Measurements from ENCODE around the gene TNFRSF21.

TNFRSF21 gene

DNA sequence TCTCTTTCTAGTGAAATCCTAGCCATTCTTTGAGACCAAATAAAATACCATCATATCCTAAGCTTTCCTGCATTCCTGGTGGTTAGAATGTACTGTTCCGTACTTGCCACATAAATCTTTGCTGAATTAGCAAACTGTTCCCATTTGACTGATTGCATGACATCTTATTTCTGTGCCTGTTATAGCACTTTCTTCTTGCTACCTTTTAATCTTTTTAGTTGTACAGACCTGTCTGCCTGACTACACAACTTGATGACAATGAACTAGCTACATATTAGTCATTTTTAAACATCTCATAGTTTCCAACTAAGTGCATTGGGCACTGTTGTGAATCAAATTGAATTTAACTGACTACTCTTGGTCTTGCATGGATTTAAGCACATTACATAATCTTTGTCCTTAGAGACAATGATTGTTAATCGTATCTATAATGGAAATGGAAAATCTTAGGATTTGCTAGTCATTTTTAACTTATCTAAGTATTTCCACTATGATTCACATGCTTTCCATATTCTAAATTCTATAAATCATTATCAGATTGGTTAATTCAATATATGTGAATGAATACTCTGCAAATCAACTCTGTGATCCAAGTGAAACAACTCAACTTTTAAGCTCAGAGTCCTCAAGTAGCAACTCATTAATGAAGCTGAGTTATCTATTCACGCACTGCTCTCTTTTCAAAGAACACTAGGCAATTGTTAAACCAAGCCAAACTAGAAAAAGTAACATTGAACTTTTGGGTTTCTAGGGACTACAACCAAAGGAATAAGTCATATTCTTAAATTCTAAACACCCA is 109.0 kb downstream of the TNFRSF21 start:
- TF ChIP-seq, protein P1, sequence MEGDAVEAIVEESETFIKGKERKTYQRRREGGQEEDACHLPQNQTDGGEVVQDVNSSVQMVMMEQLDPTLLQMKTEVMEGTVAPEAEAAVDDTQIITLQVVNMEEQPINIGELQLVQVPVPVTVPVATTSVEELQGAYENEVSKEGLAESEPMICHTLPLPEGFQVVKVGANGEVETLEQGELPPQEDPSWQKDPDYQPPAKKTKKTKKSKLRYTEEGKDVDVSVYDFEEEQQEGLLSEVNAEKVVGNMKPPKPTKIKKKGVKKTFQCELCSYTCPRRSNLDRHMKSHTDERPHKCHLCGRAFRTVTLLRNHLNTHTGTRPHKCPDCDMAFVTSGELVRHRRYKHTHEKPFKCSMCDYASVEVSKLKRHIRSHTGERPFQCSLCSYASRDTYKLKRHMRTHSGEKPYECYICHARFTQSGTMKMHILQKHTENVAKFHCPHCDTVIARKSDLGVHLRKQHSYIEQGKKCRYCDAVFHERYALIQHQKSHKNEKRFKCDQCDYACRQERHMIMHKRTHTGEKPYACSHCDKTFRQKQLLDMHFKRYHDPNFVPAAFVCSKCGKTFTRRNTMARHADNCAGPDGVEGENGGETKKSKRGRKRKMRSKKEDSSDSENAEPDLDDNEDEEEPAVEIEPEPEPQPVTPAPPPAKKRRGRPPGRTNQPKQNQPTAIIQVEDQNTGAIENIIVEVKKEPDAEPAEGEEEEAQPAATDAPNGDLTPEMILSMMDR (IDR thresholded peaks at IDR 0.05) = no peak

GRCh38 chr6:47197682-47198640 is 111.7 kb downstream of the TNFRSF21 start:
- TF ChIP-seq, protein P1 (IDR thresholded peaks at IDR 0.05) = no peak

GRCh38 chr6:47196113-47196512 is 113.6 kb downstream of the TNFRSF21 start:
- TF ChIP-seq, protein P1 (IDR thresholded peaks at IDR 0.05) = no peak

DNA sequence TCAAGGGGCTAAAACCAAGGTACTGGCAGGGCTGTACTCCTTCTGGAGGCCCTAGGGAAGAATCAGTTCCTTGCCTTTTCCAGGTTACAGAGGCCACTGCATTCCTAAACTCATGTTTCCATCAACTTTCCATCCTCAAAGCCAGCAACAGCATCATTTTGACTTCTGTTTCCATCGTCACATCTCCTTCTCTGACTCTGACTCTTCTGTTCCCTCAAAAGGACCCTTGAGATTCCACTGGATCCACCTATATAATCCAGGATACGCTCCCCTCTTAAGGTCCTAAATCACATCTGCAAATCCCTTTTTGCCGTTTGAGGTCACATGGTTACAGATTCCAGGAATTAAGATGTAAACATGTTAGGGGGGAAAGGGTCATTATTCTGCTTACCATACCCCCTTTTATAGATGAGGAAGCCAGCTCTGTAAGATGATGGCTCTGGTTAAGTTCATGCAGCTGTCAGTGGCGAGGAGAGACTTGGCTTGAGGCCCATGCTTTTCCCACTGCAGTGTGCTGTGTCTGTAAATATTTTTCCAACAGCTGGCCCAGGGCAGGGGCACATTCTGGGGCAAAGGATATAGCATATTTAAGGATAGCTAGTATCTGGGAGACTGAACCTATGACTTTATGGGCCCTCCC is 114.6 kb downstream of the TNFRSF21 start:
- TF ChIP-seq, protein P1 (IDR thresholded peaks at IDR 0.05) = no peak

GRCh38 chr6:47188588-47189021 is 121.1 kb downstream of the TNFRSF21 start:
- TF ChIP-seq, protein P1 (IDR thresholded peaks at IDR 0.05) = no peak

DNA sequence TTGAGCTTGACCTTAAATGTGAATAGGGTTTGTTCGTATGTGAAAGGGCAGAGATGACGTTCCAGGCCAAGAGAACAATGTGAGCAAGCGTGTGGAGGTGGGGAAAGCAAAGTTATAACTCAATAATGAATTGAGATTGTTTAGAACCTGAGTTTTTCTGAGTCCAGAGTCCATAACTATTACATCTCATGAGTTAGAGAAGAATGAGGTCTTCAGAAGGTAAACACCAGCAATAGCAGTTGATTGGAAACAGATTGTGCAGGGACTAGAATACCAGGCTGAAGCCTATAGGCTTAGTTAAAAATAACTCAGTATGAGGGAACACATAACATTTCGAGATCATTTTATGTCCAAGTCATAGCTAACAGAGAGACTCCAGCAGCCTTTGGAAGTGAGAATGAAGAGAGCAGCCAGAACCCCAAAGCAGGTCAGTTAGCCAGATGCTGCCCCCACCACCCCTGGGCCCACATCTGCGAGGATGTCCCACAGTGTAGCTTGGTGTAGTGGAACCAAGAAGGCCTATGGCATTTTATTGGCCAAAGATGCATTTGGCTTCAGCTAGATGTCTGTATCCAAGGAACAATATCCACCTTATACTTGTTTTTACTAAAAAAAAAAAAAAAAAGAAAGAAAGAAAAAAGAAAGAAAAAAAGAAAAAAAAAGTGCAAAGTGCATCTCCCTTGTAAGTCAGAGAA is 121.7 kb downstream of the TNFRSF21 start:
- TF ChIP-seq, protein P1 (IDR thresholded peaks at IDR 0.05) = no peak

DNA sequence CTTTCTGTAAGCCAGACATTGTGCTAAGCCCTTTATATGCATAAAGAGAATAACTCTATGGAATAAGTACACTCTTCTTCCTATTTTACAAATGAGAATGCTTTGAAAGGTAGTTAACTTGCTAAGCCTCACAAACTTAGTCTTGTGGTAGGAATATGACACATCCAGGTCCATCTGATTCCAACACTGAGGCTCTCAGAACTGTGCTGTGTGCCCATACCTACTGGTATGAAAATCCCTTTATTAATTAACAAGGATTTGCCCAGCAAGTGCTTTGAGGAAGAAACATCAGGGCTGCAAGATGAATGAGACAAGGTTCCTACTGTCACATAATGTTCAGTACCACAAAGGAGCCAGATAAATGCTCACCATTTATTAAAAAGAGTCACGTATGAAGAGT is 122.6 kb downstream of the TNFRSF21 start:
- TF ChIP-seq, protein P1 (IDR thresholded peaks at IDR 0.05) = no peak
